Subcutaneous adipose tissue (tissue), 4 donors: Measurements from ENCODE around the gene HOXB13. TPM values are rescaled to one million over a fixed set of nuclear protein-coding genes. Genes with fewer than 3 reads are reported as not detected.

Experiments used
- CTCF ChIP-seq: fragments of 450-650 bp; IDR thresholded peaks from one replicate; pipeline ENCODE4 v1.5.1; 2016; ENCODE audit warnings: low read depth, mild to moderate bottlenecking, control low read depth, antibody characterized with exemption, moderate library complexity
- total RNA-seq, 4 donors: library from RNA; depleted of rRNA; stranded (reverse); fragments of >200 nt; gene quantifications; one replicate each; pipeline ENCODE4 v1.1.0, GENCODE V29; 2016

The HOXB13 gene
- total RNA-seq, 4 donors from 2014 or later, result 0.44 to 0.85 (median 0.62) TPM

GRCh38 chr17:48718761-48719641 is 9.5 kb downstream of the HOXB13 start:
- TF ChIP-seq CTCF, result no peak

GRCh38 chr17:48718227-48718760 is 10.3 kb downstream of the HOXB13 start:
- no peak for TF ChIP-seq CTCF

GRCh38 chr17:48717367-48718226 is 11.0 kb downstream of the HOXB13 start:
- TF ChIP-seq CTCF, result no peak

- no peak for TF ChIP-seq CTCF
These were observed 12.8 kb downstream of the HOXB13 start for GRCh38 chr17:48715496-48716399.

GRCh38 chr17:48711128-48711527 is 17.4 kb downstream of the HOXB13 start:
- no peak for TF ChIP-seq CTCF

- TF ChIP-seq CTCF, result no peak
These were observed 23.9 kb downstream of the HOXB13 start for GRCh38 chr17:48704361-48705248.
